B cell (primary cell): ENCODE results near the gene JMJD1C. TPM values are rescaled to one million over a fixed set of nuclear protein-coding genes. Genes with fewer than 3 reads are reported as not detected.

ENCODE experiments used
- ATAC-seq: fragments of 200-7000 bp; cut with Tn5 transposase; one replicate; pipeline ENCODE4 v1.10.0; 2021; ENCODE audit warnings: low read depth, mild to moderate bottlenecking, moderate number of reproducible peaks, moderate library complexity
- CTCF ChIA-PET: fragments of 350-600 bp; sonication (Branson Sonifier 250); formaldehyde crosslinking; loops from one replicate; lab custom pipeline; 2021; ENCODE audit warnings: antibody characterized with exemption, inconsistent platforms; lab: Charles Lee
- POLR2A ChIA-PET: fragments of 350-600 bp; sonication (Branson Sonifier 250); formaldehyde crosslinking; loops from one replicate; lab custom pipeline; 2021; ENCODE audit warnings: antibody characterized with exemption; lab: Charles Lee
- DNase-seq: peaks from one replicate; pipeline ENCODE4 v3.0.0; 2013
- H2AFZ ChIP-seq: 2 replicates; pipeline ENCODE4 v1.6.1; 2012; ENCODE audit warnings: mild to moderate bottlenecking, low read depth, low read length; ENCODE audit not compliant: insufficient read depth, poor library complexity, severe bottlenecking
- H3K27ac ChIP-seq, 2 donors: 1 replicate in 1 of 2; 2 replicates in 1 of 2; pipeline ENCODE4 v1.5.1; 2012 to 2013; ENCODE audit warnings: low read length in 2 of 2, mild to moderate bottlenecking in 2 of 2, moderate library complexity in 1 of 2
- H3K27me3 ChIP-seq, 4 experiments: fragments of 200-600 bp in 1 of 4; sonication (generic) in 1 of 4; replicated peaks in 1 of 4; 1 replicate in 2 of 4; 2 replicates in 2 of 4; pipeline versions ENCODE4 v1.6.1 to v1.7.0; 2013 to 2016; ENCODE audit warnings: low read length in 3 of 4, mild to moderate bottlenecking in 2 of 4, mixed read lengths in 1 of 4, moderate library complexity in 1 of 4; ENCODE audit not compliant: insufficient read depth in 4 of 4, control insufficient read depth in 3 of 4; ENCODE audit errors: control extremely low read depth in 1 of 4
- H3K36me3 ChIP-seq, 2 experiments: replicated peaks in 1 of 2; 1 replicate in 1 of 2; 2 replicates in 1 of 2; pipeline versions ENCODE4 v1.6.1 to v1.7.1; 2013; ENCODE audit warnings: low read length in 1 of 2; ENCODE audit not compliant: insufficient read depth in 2 of 2, control insufficient read depth in 1 of 2; ENCODE audit errors: control extremely low read depth in 1 of 2, extremely low read depth in 1 of 2
- H3K4me1 ChIP-seq, 2 donors: fragments of 200-600 bp in 1 of 2; sonication (generic) in 1 of 2; 1 replicate in 1 of 2; 2 replicates in 1 of 2; pipeline versions ENCODE4 v1.5.1 to v1.6.1; 2013 to 2017; ENCODE audit warnings: low read length in 2 of 2; ENCODE audit not compliant: control insufficient read depth in 2 of 2, insufficient read depth in 2 of 2
- H3K4me2 ChIP-seq: replicated peaks from 2 replicates; pipeline ENCODE3; 2012; ENCODE audit warnings: mild to moderate bottlenecking, low read depth, low read length; ENCODE audit not compliant: poor library complexity, severe bottlenecking
- H3K4me3 ChIP-seq, 5 experiments: fragments of 200-600 bp in 1 of 5; sonication (generic) in 1 of 5; 1 replicate in 3 of 5; 2 replicates in 2 of 5; pipeline versions ENCODE4 v1.5.1 to v1.7.0; 2011 to 2016; ENCODE audit warnings: low read length in 4 of 5, mild to moderate bottlenecking in 4 of 5, low read depth in 2 of 5, control low read depth in 1 of 5, moderate library complexity in 1 of 5; ENCODE audit not compliant: insufficient read depth in 1 of 5; ENCODE audit errors: control extremely low read depth in 1 of 5, extremely low read depth in 1 of 5
- H3K79me2 ChIP-seq: fragments of 200-600 bp; sonication (generic); one replicate; pipeline ENCODE4 v1.6.0; 2016; ENCODE audit warnings: low read length; ENCODE audit not compliant: control insufficient read depth, insufficient read depth
- H3K9ac ChIP-seq: fragments of 200-600 bp; sonication (generic); 2 replicates; pipeline ENCODE4 v1.6.1; 2017; ENCODE audit warnings: mild to moderate bottlenecking, low read length, moderate library complexity
- H3K9me3 ChIP-seq, 3 donors: one replicate each; pipeline versions ENCODE4 v1.6.1 to v1.7.1; 2013; ENCODE audit warnings: low read length in 2 of 3; ENCODE audit not compliant: control insufficient read depth in 2 of 3, insufficient read depth in 1 of 3; ENCODE audit errors: control extremely low read depth in 1 of 3
- H4K20me1 ChIP-seq: 2 replicates; pipeline ENCODE4 v1.6.0; 2012; ENCODE audit warnings: mild to moderate bottlenecking, low read length; ENCODE audit not compliant: insufficient read depth, control insufficient read depth, poor library complexity, severe bottlenecking
- H3K27ac Mint-ChIP-seq: one replicate; pipeline ENCODE4 v1.8.0; 2021; ENCODE audit warnings: mixed read lengths
- H3K27me3 Mint-ChIP-seq: one replicate; pipeline ENCODE4 v1.8.0; 2021; ENCODE audit warnings: mixed read lengths
- H3K4me1 Mint-ChIP-seq: one replicate; pipeline ENCODE4 v1.8.0; 2021; ENCODE audit warnings: mixed read lengths
- H3K4me3 Mint-ChIP-seq: one replicate; pipeline ENCODE4 v1.8.0; 2021; ENCODE audit warnings: mixed read lengths
- H3K9me3 Mint-ChIP-seq: one replicate; pipeline ENCODE4 v1.8.0; 2022; ENCODE audit warnings: mixed read lengths; ENCODE audit not compliant: insufficient read depth
- EZH2 ChIP-seq: IDR thresholded peaks from 2 replicates; pipeline ENCODE4 v1.6.1; 2012; ENCODE audit warnings: borderline replicate concordance, low read depth, mild to moderate bottlenecking, moderate library complexity, low read length; ENCODE audit not compliant: insufficient read depth, poor library complexity, severe bottlenecking
- WGBS: methylation state at CpG from one replicate; pipeline ENCODE4 v1.1.5; 2013; ENCODE audit warnings: missing lambda C conversion rate; ENCODE audit not compliant: insufficient coverage; 5-methylcytosine and 5-hydroxymethylcytosine counted together
- intact Hi-C: fragments of 100-400 bp; cut with micrococcal nuclease; formaldehyde crosslinking; loops from one replicate; pipeline ENCODE4 v1.10.0; 2022
- polyA plus RNA-seq: library from polyadenylated mRNA; depleted of rRNA; stranded (reverse); fragments of >200 nt; gene quantifications from 2 replicates; pipeline ENCODE4 v1.2.3, GENCODE V29; 2012
- total RNA-seq, 2 donors: library from RNA; stranded (reverse); fragments of 120-200 nt in 1 of 2; gene quantifications; 1 replicate in 1 of 2; 2 replicates in 1 of 2; pipeline versions ENCODE4 v1.2.3 to v1.2.4, GENCODE V29; 2013 to 2022
- TF ChIP-seq, protein P1 (sequence below): fragments of 200-600 bp; IDR thresholded peaks from one replicate; pipeline ENCODE4 v1.8.0; 2022; ENCODE audit warnings: antibody characterized with exemption, mild to moderate bottlenecking

Gene JMJD1C
- total and polyA plus RNA-seq, 2 donors (not counting 1 experiment from before 2014, with no cell fraction given) = 81.8 to 235 TPM

DNA sequence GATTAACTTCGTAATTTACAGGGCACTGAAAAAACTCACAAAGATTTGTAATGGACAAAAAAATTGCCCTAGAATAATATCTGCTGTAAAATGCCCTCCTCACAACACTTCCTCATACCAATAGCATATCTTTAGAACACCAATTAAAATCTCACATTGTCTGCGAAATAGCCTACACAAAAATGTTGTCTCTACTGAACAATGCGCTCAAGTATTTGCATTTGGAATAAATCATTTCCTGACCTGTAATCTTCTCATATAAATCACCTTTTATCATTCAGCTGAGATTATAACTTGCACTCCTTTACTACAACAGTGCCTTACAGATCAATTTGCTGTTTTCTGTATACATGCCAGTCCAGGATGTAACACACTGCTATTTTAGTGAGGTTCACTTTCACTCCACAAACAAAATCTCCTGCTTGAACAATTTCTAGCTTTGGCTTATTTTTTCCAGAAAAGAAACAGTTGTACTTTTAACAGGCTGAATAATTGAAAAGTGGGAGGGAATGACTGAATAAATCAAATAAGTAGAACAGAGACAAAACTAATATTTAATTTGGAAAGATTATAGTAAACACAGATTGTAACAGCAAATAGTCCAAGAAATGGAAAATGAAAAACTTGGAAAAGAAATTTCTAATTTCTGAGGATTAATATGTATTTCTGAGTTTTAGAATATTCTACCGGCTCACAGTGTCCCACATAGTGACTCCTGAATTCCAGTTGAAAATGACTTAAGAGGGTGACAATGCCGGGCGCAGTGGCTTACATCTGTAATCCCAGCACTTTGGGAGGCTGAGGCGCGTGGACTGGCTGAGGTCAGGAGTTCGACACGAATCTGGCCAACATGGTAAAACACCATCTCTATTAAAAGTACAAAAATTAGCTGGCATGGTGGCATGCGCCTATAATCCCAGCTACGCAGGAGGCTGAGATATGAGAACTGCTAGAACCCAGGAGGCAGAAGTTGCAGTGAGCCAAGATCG, 30.6 kb downstream of the JMJD1C start:
- H3K4me2 ChIP-seq = no peak overlapping the region
- CTCF ChIA-PET = interaction anchor here (0.7 kb wide), 1 partner anchor 188 kb away, joined by 3 read pairs; no protein-coding TSS in a partner anchor
- peaks cover 26% of the 10 kb centered on the region for H3K4me1 Mint-ChIP-seq

More for the DNA sequence above, 30.6 kb downstream of the JMJD1C start:
- intact Hi-C loops = no loop called here
- peaks cover 0 to 2% of the 10 kb centered on the region in 2 experiments for H3K36me3 ChIP-seq
- no peaks in the 10 kb centered on the region for H3K27me3 ChIP-seq
- Mint-ChIP-seq H3K27me3 (no peaks in the 10 kb centered on the region), H3K4me3 (no peak overlapping the region), H3K9me3 (no peaks in the 10 kb centered on the region), H3K27ac (no peak overlapping the region)
- H4K20me1 ChIP-seq = peaks cover 11% of the 10 kb centered on the region
- ATAC-seq (no peak), DNase-seq (no peak)
- WGBS = 100% methylated on average over 9 of the region's 13 CpGs
- no peaks in the 10 kb centered on the region for H3K9me3 ChIP-seq
- H3K4me3 ChIP-seq = no peak overlapping the region
- no peak overlapping the region for H3K9ac ChIP-seq
- H3K4me1 ChIP-seq = no peaks in the 10 kb centered on the region
- no peak overlapping the region for H2AFZ ChIP-seq
- no peak for TF ChIP-seq EZH2
- TF ChIP-seq, protein P1, sequence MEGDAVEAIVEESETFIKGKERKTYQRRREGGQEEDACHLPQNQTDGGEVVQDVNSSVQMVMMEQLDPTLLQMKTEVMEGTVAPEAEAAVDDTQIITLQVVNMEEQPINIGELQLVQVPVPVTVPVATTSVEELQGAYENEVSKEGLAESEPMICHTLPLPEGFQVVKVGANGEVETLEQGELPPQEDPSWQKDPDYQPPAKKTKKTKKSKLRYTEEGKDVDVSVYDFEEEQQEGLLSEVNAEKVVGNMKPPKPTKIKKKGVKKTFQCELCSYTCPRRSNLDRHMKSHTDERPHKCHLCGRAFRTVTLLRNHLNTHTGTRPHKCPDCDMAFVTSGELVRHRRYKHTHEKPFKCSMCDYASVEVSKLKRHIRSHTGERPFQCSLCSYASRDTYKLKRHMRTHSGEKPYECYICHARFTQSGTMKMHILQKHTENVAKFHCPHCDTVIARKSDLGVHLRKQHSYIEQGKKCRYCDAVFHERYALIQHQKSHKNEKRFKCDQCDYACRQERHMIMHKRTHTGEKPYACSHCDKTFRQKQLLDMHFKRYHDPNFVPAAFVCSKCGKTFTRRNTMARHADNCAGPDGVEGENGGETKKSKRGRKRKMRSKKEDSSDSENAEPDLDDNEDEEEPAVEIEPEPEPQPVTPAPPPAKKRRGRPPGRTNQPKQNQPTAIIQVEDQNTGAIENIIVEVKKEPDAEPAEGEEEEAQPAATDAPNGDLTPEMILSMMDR = no peak
- POLR2A ChIA-PET = no interaction called here
- peaks cover 86% of the 10 kb centered on the region for H3K79me2 ChIP-seq
- H3K27ac ChIP-seq = no peak overlapping the region
